GM12878 (cell line): ENCODE data around the gene COASY. TPM values are rescaled to one million over a fixed set of nuclear protein-coding genes. Genes with fewer than 3 reads are reported as not detected.
A peak's percentile ranks its signal among the peaks of the same experiment; 100 is the strongest.

Experiments used
- ATF2 ChIP-seq: IDR thresholded peaks from 2 replicates; pipeline ENCODE4 v1.6.1; 2012; ENCODE audit warnings: low read length, inconsistent platforms
- ATF7 ChIP-seq: fragments of 450-650 bp; IDR thresholded peaks from 2 replicates; pipeline ENCODE4 v1.6.1; 2016; ENCODE audit warnings: low read depth, mild to moderate bottlenecking
- CBX3 ChIP-seq: fragments of 200-600 bp; sonication (generic); IDR thresholded peaks from 2 replicates; pipeline ENCODE4 v1.6.1; 2016; ENCODE audit warnings: low read depth, borderline replicate concordance
- ETV6 ChIP-seq, 2 experiments: fragments of 450-650 bp in 1 of 2; IDR thresholded peaks in 1 of 2; conservative IDR thresholded peaks in 1 of 2; 2 replicates each; pipeline ENCODE4 v1.6.1; 2014; ENCODE audit warnings: antibody characterized with exemption in 1 of 2, borderline replicate concordance in 1 of 2, low read depth in 1 of 2, mild to moderate bottlenecking in 1 of 2, moderate library complexity in 1 of 2
- PAX5 ChIP-seq: IDR thresholded peaks from 2 replicates; pipeline ENCODE4 v1.6.1; 2011; ENCODE audit warnings: low read depth, low read length, borderline replicate concordance
- POLR2A ChIP-seq: IDR thresholded peaks from 2 replicates; pipeline ENCODE4 v1.6.1; 2011; ENCODE audit warnings: low read depth, mild to moderate bottlenecking, low read length
- POLR2AphosphoS5 ChIP-seq: IDR thresholded peaks from 2 replicates; pipeline ENCODE4 v1.6.1; 2011; ENCODE audit warnings: mild to moderate bottlenecking, low read length, inconsistent platforms
- RAD51 ChIP-seq: fragments of 450-650 bp; IDR thresholded peaks from 2 replicates; pipeline ENCODE4 v1.6.1; 2016; ENCODE audit warnings: moderate library complexity, mild to moderate bottlenecking, inconsistent platforms
- SKIL ChIP-seq: fragments of 450-650 bp; IDR thresholded peaks from 2 replicates; pipeline ENCODE4 v1.6.1; 2017; ENCODE audit warnings: mild to moderate bottlenecking, low read depth, inconsistent platforms; ENCODE audit not compliant: poor library complexity, severe bottlenecking
- SRF ChIP-seq, 2 experiments: IDR thresholded peaks; 2 replicates each; pipeline ENCODE4 v1.6.1; 2011; ENCODE audit warnings: low read depth in 2 of 2, low read length in 2 of 2, mild to moderate bottlenecking in 1 of 2, moderate library complexity in 1 of 2
- ZNF207 ChIP-seq: fragments of 450-650 bp; IDR thresholded peaks from 2 replicates; pipeline ENCODE4 v1.6.1; 2014; ENCODE audit warnings: antibody characterized with exemption, mild to moderate bottlenecking, borderline replicate concordance
- polyA plus RNA-seq, 11 experiments: library from polyadenylated mRNA; depleted of rRNA in 4 of 11; unstranded in 6 of 11; stranded (reverse) in 5 of 11; fragments of >200 nt; fragmentation: Nextera tagmentation in 4 of 11; fragmentation: Illumina TruSeq in 1 of 11; extraction: Ambion mirVana in 4 of 11; extraction: Trizol in 1 of 11; gene quantifications; 1 replicate in 1 of 11; 2 replicates in 10 of 11; pipeline versions ENCODE4 v1.2.1 to v1.2.3, GENCODE V29; 2011 to 2016; ENCODE audit warnings: inconsistent platforms in 2 of 11, missing spikeins in 2 of 11, low read depth in 1 of 11
- total RNA-seq, 4 experiments: library from RNA; depleted of rRNA in 3 of 4; stranded (reverse); fragments of >200 nt in 3 of 4; fragmentation: Illumina TruSeq in 1 of 4; extraction: Trizol in 1 of 4; gene quantifications; 2 replicates each; pipeline versions ENCODE4 v1.2.1 to v1.2.3, GENCODE V29; 2013 to 2021
- TF ChIP-seq, protein P1 (sequence below): fragments of 450-650 bp; IDR thresholded peaks from 2 replicates; pipeline ENCODE4 v1.6.1; 2016; ENCODE audit warnings: mild to moderate bottlenecking
- TF ChIP-seq, protein P2 (sequence below), 3 experiments: IDR thresholded peaks in 2 of 3; conservative IDR thresholded peaks in 1 of 3; 2 replicates each; pipeline ENCODE4 v1.5.1; 2011; ENCODE audit warnings: low read depth in 3 of 3, low read length in 3 of 3, mild to moderate bottlenecking in 3 of 3, control low read depth in 2 of 3, moderate library complexity in 2 of 3, inconsistent platforms in 1 of 3, mixed read lengths in 1 of 3; ENCODE audit not compliant: control insufficient read depth in 2 of 3, insufficient read depth in 1 of 3; ENCODE audit errors: extremely low read depth in 1 of 3
- TF ChIP-seq, protein P3 (sequence below): fragments of 450-650 bp; IDR thresholded peaks from 2 replicates; pipeline ENCODE4 v1.6.1; 2017; ENCODE audit warnings: antibody characterized with exemption, mild to moderate bottlenecking, moderate library complexity

COASY gene
- total and polyA plus RNA-seq, 10 of the 15 experiments (the other 5 are each of a cell fraction or from before 2014, with no cell fraction given): 18.6 to 93.9 (median 43.2) TPM

DNA sequence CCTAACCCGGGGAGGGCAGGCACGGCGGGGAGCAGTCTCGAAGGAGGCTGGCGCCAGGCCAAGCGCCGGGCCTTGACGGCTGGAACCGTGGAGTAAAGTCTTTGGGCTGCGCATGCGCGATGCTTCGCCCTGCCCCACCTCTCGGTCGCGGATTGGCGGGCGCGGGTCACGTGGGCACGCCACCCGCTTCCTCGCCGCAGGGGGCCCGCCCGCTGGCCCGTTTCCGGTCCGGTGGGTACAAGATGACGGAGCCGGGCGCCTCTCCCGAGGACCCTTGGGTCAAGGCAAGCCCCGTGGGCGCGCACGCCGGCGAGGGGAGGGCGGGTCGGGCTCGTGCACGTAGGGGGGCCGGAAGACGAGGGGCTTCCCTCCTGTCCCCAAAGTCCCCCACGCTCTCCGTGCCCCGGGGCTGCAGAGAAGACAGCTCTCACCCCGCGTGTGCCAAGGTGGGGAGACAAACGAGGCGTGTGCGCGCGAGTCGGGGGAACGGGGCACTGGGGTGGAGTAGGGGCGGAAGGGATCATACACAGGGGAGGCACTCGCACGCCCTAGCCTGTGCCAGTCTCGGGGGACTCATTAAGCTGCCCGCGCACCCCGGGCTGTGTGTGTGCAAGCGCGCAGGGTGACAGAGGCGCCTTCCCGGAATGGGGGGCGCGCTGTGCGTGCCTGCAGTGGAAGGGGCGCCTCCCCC lies 5.1 kb downstream of the COASY start, which contains the start of gene MLX (continued):
- TF ChIP-seq ETV6 (conservative IDR thresholded peaks at IDR 0.05 in 1 of 2, IDR thresholded peaks at IDR 0.05 in 1 of 2; ENCODE audit: borderline replicate concordance in 1 of 2, low read depth in 1 of 2) (no peak), SRF (IDR thresholded peaks at IDR 0.05; ENCODE audit: low read depth in 2 of 2, low read length in 2 of 2) (no peak), SKIL (no peak), POLR2A (peak; percentile 85), PAX5 (peak; percentile 86), CBX3 (no peak), ATF7 (no peak), POLR2AphosphoS5 (peak; percentile 54; the same call in 1 of the 2 replicates), RAD51 (peak; percentile 91), ZNF207 (0 out of 2 replicates have a peak, but pooled peaks have one; percentile 23), ATF2 (no peak)
- TF ChIP-seq, protein P1, sequence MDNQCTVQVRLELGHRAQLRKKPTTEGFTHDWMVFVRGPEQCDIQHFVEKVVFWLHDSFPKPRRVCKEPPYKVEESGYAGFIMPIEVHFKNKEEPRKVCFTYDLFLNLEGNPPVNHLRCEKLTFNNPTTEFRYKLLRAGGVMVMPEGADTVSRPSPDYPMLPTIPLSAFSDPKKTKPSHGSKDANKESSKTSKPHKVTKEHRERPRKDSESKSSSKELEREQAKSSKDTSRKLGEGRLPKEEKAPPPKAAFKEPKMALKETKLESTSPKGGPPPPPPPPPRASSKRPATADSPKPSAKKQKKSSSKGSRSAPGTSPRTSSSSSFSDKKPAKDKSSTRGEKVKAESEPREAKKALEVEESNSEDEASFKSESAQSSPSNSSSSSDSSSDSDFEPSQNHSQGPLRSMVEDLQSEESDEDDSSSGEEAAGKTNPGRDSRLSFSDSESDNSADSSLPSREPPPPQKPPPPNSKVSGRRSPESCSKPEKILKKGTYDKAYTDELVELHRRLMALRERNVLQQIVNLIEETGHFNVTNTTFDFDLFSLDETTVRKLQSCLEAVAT: no peak
- TF ChIP-seq, protein P2, sequence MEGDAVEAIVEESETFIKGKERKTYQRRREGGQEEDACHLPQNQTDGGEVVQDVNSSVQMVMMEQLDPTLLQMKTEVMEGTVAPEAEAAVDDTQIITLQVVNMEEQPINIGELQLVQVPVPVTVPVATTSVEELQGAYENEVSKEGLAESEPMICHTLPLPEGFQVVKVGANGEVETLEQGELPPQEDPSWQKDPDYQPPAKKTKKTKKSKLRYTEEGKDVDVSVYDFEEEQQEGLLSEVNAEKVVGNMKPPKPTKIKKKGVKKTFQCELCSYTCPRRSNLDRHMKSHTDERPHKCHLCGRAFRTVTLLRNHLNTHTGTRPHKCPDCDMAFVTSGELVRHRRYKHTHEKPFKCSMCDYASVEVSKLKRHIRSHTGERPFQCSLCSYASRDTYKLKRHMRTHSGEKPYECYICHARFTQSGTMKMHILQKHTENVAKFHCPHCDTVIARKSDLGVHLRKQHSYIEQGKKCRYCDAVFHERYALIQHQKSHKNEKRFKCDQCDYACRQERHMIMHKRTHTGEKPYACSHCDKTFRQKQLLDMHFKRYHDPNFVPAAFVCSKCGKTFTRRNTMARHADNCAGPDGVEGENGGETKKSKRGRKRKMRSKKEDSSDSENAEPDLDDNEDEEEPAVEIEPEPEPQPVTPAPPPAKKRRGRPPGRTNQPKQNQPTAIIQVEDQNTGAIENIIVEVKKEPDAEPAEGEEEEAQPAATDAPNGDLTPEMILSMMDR (IDR thresholded peaks at IDR 0.05 in 2 of 3, conservative IDR thresholded peaks at IDR 0.05 in 1 of 3; ENCODE audit: control insufficient read depth in 2 of 3, extremely low read depth in 1 of 3, insufficient read depth in 1 of 3, low read depth in 3 of 3, low read length in 3 of 3): no peak
- TF ChIP-seq, protein P3, sequence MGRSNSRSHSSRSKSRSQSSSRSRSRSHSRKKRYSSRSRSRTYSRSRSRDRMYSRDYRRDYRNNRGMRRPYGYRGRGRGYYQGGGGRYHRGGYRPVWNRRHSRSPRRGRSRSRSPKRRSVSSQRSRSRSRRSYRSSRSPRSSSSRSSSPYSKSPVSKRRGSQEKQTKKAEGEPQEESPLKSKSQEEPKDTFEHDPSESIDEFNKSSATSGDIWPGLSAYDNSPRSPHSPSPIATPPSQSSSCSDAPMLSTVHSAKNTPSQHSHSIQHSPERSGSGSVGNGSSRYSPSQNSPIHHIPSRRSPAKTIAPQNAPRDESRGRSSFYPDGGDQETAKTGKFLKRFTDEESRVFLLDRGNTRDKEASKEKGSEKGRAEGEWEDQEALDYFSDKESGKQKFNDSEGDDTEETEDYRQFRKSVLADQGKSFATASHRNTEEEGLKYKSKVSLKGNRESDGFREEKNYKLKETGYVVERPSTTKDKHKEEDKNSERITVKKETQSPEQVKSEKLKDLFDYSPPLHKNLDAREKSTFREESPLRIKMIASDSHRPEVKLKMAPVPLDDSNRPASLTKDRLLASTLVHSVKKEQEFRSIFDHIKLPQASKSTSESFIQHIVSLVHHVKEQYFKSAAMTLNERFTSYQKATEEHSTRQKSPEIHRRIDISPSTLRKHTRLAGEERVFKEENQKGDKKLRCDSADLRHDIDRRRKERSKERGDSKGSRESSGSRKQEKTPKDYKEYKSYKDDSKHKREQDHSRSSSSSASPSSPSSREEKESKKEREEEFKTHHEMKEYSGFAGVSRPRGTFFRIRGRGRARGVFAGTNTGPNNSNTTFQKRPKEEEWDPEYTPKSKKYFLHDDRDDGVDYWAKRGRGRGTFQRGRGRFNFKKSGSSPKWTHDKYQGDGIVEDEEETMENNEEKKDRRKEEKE: no peak
